HG03521 (cell line): ENCODE results near the gene COL4A2.

Experiments
- ATAC-seq: cut with Tn5 transposase; IDR thresholded peaks from one replicate; pipeline ENCODE4 v1.9.1; 2021; ENCODE audit warnings: mild to moderate bottlenecking, moderate library complexity; ENCODE audit not compliant: unreplicated experiment

Gene COL4A2

DNA sequence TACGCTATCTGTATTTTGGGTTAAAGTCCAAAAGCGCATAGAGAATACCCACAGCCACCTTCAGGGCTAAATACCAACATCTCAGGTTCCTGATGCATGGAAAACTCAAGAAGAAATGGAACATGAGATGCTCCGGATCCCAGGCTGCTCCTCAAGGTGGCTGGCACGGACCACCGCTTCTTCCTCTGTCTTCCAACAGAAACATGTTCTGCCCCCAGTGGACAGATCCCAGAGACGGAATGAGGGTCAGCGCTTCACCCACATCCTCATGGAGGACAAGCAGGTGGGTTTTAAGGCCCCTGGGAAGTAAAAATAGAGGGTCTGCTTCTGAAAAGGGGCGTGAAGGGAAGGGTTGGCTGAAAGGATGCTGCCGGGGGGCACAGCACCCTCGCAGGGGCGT is 17.4 kb upstream of the COL4A2 start:
- ATAC-seq, result no peak

DNA sequence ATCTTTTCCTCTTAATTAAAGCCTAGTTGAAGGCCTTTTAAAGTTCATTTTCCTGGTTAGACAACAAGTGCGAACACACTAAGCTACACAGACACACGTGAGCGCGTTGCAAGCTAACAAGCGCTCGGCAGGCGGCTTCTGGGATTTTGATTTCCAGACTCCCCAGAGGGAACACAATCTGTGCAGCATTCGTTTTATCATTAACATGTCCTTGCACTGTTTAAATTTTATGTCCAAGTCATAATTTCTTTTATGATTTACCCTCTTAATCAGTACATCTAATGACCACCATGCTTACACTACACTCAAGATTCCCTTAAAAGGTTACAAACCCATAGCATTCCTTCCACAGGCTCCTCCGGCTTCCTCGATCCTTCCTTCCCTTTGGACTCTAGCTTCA is 16.9 kb upstream of the COL4A2 start:
- ATAC-seq, result no peak

DNA sequence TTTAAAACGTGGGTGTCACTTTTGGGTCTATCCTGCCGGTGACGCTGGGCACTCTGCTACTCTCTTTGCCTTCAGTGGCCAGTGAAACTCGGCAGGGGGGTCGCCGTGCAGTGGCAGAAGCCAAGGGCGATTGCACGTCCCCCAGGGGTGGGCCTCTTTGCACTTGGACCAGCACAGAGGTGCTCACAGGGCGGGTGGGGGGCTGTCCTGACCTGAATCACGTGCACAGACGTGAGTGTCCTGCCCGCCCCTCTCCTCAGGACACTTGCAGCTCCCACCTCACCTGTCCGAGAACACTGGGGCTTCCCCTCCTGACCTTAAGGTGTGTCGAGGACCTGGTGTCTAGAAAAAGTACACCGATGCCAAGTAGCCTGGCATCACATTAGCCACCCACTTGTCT is 16.3 kb upstream of the COL4A2 start:
- no peak for ATAC-seq

DNA sequence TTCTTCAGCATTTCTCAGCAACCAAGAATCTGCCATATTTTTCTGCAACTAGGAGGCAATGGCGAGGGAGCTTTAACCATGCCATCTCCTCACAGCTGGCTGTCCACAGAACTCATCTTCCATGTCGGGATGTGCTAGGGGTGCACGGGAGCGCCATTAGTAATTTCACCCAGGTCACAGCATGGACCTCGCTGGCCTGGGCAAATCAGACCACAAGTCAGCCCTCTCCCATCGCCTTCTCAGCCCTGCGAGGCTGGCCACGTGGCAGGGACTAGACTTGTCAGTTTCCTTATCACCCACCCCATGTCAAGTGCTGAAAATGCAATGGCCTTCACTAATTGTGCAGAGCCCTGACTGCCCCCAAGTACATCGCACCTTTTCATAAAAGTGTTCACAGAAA is 15.8 kb upstream of the COL4A2 start:
- no peak for ATAC-seq

DNA sequence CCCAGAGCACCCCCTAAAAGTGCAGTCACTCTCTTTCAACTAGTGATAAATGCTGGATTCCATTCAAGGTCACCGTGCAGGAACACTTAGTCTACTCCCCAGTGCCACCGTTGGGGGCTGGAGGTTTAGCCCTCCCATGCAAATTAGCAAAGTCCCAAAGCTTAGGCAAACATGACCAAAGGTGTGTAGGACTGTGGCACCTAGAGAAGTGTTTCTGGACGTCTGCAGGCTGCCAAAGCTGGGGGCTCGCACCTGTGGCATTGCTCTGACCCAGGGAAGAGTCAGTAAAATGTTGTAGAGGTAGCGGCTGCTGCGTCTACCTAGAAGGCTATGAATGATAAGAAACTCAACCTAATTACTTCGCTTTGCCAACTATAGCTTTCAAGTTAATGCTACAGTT is 14.0 kb upstream of the COL4A2 start:
- no peak for ATAC-seq

DNA sequence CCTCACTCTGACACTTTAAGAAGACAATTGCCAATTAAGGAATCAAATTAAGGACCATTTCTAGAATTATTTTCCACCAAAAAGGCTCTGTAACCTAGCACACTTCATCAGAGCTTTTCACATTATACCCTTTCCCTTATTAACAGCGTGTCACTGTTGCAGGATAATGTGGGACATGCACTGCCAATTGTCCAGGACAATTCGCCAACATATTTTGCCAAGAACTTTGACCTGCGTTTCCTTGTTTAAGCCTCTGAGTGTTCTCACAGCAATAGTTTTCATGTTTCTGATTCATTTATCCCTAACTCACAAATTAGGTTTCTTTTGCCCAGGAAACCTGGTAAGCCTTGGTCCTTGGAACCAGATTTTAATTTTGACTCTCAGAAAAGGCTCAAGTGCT is 13.4 kb upstream of the COL4A2 start:
- ATAC-seq, result no peak

DNA sequence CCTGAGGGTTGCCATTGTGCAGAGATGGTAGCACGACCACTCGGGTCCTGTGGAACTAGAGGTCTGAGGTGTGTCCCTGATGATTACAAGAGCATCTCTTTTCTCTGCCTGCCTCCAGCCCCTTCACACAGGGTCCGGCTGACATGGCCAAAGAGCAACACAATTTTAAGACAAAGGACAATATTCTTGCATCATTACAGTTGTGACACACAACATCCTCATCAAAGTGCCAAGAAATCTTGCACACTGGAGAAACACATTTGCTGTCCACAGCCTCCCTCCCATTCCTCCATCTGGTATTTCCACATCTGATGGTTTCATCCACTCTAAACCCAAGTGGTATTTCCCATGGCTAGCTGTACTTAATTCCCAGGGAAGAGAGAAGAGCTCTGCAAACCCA is 12.9 kb upstream of the COL4A2 start:
- ATAC-seq, result no peak

DNA sequence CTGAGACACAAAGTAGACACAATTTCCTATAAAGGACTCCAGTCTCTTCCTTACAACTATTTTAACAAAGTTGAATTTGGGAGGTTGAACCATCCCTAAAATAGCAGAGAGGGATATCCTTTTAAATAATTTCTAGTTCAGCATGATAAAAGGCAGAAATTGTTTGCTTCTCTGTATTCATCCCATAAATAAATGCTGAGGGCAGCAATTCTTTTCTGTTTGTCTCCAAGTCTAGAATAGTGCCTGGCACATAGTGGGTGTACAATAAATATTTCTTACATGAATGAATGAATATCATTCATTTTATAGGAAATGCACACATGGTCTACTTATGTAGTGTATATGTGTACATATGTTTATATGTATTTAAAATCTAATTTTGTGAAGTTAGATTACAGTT is 12.5 kb upstream of the COL4A2 start:
- no peak for ATAC-seq

DNA sequence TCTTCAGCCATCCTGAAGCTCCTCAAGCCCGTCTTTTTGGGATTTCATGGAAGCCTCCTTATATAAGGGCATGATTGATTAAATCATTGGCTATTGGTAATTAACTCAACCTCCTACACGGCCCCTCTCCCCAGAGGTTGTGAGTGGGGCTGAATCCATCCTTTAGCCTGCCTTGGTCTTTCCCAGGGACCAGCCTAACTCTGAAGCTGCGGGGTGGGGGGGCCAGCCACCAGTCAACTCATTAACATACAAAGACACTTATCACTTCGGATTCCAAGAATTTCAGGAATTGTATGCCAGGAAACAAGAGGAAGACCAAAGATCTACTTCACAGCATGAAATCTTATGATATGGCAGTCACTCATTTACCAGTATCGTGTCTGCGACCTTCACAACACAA is 10.1 kb upstream of the COL4A2 start:
- no peak for ATAC-seq

DNA sequence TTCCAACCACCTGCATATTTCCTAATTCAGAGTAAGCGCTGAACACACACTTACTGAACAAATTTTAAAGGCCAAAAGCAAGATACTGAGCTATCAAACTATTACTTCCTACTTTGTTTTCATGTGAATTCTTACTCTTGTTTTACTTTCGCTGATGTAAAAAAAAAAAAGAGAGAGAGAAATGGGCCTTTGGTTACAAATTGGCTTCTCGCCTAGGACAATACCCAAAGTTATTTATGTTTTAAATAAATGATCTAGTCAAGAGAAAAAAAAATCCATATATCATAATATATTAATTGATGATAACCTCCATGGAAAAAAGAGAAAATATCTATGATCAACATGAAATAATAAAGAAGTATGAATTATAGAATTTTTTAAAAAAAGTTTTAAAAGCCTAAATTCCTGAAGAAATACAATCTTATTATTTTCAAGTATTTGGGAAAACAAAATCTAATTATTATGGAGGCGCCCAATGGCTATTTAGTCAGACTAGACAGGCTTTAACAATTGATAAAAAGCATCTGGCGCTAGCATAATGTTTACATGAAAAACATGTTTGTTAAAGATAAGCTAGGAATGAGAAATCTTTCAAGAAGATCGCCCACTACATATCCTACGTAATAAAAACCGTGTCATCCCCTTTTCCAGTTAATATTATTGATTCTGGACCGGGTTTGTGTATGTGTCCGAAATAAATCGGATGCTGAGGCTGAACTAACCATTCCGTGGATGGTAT is 9.1 kb upstream of the COL4A2 start:
- ATAC-seq, result no peak

DNA sequence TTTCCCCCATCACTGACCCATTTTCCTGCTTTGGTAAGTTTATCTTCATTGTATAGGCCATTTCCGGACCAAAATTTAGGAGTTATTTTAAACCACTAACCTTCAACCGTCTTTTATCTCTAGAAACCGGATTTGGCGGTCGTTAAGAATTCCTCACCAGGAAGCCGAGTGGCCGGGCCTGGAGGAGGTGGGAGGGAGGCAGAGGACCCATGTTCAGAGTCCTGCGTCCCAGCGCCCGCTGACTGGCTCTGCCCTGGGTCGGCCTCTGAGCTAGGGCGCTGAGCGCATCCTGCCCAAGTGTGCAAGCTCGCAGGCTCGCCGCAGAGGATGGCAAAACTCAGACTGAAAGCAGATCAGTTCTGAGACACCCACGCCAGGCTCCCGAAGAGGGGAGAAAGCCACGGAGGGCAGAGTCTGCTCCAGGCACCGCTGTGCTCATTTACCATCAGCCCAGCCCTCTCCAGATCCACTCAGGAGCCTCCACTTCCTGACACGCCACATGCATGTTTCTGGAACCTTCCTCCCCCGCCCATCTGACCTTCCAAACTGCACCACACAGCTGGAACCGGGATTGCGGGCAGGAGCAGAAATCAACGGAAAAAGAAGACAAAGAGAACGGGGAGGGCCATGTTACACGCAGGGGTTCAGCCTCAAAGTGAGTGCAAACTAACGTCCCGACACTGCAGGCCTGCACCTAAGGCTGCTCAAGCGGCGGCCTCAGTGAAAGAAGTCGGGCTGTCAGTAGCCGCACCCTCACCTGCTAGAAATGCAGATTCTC is 8.4 kb upstream of the COL4A2 start:
- ATAC-seq, result no peak

DNA sequence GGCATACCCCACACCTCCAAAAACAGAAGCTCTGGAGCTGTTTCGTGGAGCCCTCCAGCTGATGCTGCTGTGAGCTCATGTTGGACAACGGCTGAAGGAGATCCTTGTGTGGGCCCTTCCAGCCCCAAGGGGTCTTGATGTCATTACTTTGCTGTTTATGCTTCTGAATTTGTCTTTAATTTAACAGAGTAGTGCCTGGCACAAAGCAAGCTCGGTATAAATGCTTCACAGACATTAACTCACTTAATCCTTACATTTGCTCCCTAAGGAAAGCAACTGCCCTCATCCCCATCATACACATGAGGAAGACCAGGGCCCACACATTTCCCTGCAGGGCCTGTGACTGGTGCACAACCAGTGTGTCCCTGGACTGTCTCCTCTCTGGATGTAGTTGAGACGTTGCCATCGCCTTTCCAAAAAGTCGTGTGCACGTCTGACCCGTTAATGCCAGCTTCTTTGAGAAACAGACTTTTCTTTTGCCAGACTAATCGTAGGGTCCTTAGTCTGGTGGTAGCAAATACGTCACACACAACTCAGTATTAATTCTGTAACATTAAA is 7.7 kb upstream of the COL4A2 start:
- no peak for ATAC-seq

DNA sequence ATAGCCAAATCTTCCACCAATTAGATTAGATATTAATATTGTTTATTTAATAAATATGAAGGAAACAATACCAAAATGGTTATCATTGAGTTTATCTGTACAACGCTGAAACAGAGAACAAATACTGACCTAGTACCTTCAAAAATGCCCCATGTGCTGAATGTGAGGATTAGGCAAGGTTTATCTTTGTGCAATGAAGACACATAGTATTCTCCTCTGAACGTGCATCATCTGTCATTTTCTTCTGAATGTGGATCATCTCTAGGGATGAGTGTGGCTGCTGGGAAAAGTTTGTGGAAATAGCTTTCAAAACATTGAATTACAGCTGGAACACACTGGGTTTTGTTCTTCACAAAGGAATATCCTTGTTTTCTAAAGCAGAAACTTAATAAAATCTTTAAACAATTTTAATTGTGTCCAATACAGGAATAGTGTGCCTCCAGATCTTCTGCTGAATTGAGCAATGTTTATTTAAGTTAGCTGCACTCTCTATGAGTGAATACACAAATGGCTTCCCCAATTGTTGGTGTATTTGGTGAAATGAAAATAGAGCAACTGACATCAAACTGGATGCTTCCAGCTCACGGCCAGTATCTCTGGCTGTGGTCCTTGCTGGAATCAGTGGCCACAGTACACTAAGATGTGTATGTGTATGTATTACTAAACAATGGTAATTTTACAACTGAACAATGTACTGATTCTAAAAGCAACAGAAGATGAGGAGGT is 6.8 kb upstream of the COL4A2 start:
- no peak for ATAC-seq

DNA sequence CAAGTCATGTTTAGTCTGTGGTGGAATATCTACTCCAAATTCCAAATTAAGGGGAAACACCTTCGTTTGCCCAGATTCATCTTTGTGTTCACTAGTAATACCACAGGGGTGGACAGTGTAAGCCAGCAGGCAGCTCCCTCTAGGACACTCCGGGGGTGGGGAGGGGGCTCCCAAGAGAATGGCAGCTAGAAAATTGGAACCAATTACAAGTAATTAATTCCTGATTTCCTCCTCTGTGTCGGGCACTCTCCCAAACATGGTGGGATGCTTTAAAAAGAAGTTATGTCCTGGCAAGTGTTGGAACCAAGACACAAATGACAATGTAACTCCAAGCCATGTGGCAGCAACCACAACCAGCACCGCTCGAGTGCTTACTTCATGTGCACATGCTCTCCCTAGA is 6.0 kb upstream of the COL4A2 start:
- no peak for ATAC-seq

DNA sequence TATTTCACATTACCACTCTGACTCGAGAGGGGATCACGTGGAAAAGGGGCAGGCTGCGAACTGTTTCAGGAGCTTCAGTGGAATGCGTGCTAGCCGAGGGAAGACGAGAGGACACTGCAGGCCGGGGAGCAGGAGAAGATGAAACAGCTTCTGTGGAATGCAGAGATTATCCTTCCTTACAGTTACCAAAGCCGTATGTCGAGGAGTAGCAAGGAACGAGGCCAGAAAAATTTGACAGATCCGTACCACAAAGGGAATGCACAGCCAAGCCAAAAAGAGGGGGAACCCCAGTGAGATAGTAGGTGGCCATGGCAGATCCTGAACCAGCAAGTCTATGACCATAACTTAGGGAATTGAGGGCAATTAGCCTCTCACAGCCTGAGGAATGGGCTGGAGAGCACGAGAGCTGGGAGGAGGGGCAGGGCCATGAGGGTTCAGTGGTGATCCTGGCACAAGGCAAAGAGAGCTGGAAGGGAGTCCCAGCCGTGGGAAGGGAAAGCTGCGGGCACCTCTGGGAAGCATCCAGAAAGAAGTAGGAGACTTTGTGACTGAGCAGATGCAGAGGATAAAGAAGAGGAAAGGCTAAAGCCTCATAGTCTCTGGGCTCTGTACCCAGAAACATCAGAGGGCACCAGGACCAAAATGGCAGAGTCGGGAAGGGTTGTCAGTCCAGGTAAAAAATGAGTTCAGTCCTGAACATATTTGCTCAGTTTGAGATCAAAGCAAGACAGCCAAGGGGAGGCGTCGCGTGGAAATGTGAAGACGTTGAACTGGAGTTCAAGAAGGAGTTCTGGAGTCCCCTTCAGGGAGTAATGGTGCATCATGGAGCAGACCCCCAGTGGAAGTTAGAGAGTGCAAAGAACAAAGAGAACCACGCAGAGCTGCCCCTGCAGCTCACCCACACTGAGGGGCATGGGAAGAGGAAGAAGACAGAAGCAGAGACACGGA is 5.2 kb upstream of the COL4A2 start:
- no peak for ATAC-seq

DNA sequence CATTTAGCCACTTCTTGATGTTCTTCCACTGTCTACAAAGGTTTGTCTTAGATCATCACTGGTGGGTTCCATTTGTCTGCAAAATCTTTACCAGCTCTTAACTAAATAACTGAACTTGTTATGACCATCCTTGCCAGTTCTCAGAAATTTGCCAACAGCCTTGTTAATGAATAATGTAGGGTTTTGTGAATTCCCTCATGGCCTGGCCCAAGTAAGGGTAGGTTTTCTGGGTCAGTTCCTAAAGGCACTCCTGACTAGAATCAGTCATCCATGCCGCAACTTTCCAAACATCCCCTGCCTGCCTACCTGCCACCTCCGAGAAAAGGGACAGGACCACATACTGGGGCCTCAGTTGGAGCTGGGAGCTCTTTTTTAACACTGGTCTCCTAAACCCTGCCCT is 4.1 kb upstream of the COL4A2 start:
- ATAC-seq, result no peak

DNA sequence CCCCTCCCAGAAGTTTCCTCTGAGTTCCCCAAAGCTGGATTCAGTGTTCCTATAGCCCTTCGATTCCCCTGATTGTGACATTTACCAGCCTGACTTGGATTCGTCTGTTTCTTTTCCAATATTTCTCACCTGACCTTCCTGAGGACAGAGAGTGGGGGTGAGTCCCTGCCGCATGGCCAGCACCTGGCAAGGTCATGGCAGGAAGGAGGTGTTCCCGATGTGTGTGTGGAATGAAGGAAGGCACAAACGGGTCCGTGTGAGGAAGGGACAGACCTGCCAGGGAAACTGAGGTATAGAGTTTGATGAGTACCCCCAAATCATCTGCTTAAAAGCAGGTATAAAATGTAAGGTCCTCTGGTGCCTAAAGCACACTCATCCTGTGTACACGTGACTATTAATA is 3.4 kb upstream of the COL4A2 start:
- no peak for ATAC-seq

DNA sequence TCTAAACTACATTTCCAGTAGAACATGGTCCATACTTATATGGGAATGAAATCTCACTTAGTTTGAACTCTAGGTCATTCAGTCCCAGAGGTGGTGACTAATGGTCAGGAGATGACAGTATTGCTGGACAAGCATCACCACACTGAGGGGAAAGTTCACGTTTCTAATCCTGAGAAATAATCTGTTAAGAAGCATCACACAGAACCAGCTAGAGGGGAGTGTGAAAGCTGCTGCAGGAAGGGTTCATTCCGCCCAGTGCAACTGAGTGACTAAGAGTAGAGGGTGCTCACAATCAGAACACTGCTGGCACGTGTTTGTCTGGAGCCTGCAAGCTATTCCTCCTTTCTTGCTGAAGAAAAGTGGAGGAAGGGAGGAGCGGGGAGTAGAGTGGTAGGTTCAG is 2.8 kb upstream of the COL4A2 start:
- ATAC-seq, result no peak

DNA sequence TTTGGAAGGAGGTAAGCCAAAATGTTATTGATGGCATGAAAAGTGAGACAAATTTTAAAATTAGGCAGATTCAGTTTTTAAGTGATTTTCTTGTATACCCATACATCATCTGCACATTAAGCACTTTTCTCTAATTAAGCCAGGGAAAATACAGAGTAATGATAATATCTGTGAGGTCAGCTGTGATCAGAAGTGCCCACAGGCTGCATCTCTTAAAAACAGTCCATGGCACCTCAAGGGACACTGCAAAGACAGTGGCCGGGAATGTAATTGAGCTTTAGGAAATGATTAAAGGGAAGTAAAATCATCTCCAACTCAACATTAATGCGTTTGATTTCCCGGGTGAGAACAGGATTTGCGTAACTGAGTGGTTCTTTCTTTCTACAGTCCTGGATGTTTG is 2.1 kb upstream of the COL4A2 start:
- ATAC-seq, result no peak

DNA sequence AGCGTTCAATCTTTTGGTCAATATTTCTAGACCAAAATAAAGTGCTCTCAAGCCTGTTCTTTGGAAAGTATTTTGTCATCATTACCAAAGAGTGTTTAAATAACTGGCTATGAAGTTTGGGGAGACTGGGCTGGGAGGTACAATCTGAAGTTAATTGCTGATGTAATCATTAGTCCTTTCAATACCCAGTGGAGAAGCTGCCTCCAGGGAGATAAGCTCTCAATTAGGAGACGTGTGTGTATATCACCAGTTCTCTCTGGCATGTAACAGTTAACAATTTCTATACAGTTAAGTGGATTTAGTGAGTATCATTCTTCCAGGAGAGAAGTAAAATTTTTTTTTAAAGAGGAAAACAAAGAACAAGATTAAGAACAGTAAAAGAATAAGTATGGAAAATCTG is 1.5 kb upstream of the COL4A2 start:
- ATAC-seq, result no peak

DNA sequence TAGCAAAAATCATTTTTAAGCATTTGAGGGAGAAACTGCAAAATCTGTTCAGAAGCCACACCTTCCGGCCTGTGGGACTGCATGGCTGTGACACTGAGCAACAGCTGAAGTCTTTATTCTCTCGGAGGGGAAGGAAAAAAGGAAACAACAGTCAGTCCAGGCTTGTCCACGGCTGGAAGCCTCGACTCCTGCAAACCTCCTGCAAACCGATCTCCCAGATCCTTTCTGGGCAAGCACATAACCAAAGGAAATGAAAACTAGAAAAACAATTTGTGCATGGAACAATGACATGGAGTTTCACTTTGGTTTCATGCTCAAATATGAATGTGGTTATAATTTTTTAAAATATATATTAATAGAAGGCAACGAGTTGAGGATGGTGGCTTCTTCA is 1.1 kb upstream of the COL4A2 start:
- ATAC-seq, result no peak
